Measurements from ENCODE around the gene HOXB4.

Gene HOXB4

GRCh38 chr17:48623583-48623982 is 45.4 kb upstream of the HOXB4 start:
- no peaks in the 10 kb centered on the region for H3K79me2 ChIP-seq (ENCODE audit: low read length)
- H3K4me3 ChIP-seq (ENCODE audit: low read length) = no peak overlapping the region
- no peaks in the 10 kb centered on the region for H3K36me3 ChIP-seq (replicated peaks; ENCODE audit: insufficient read depth, low read length)
- H3K27ac ChIP-seq (ENCODE audit: low read length) = no peak overlapping the region
- no peaks in the 10 kb centered on the region for H3F3A ChIP-seq (ENCODE audit: insufficient read depth, low read length)
- H3K9ac ChIP-seq (ENCODE audit: low read length) = no peak overlapping the region
- H3K4me1 ChIP-seq (ENCODE audit: low read length) = no peaks in the 10 kb centered on the region
- H3K9me3 ChIP-seq (replicated peaks; ENCODE audit: insufficient read depth, low read length) = no peaks in the 10 kb centered on the region
- no peaks in the 10 kb centered on the region for H4K20me1 ChIP-seq (ENCODE audit: insufficient read depth, low read length)
- no peak for DNase-seq
- H3K27me3 ChIP-seq (replicated peaks; ENCODE audit: insufficient read depth, low read length) = peaks cover 92% of the 10 kb centered on the region
- H3K9me2 ChIP-seq (replicated peaks; ENCODE audit: insufficient read depth, low read length) = no peaks in the 10 kb centered on the region
- no peak overlapping the region for H3K4me2 ChIP-seq (ENCODE audit: low read depth, low read length)
- TF ChIP-seq EZH2phosphoT487 (IDR thresholded peaks at IDR 0.05; ENCODE audit: low read length) (no peak), CTCF (IDR thresholded peaks at IDR 0.05; ENCODE audit: low read length) (no peak), EZH2 (optimal IDR thresholded peaks at IDR 0.05; ENCODE audit: low read depth, low read length) (no peak)
- no peak overlapping the region for H2AFZ ChIP-seq (ENCODE audit: low read length)

- Histone ChIP-seq H3K4me1 (ENCODE audit: low read length) (no peaks in the 10 kb centered on the region), H3K27ac (ENCODE audit: low read length) (no peak overlapping the region), H3F3A (ENCODE audit: insufficient read depth, low read length) (no peaks in the 10 kb centered on the region), H3K4me2 (ENCODE audit: low read depth, low read length) (no peak overlapping the region), H3K36me3 (replicated peaks; ENCODE audit: insufficient read depth, low read length) (no peaks in the 10 kb centered on the region), H2AFZ (ENCODE audit: low read length) (no peak overlapping the region), H3K9ac (ENCODE audit: low read length) (no peak overlapping the region), H3K27me3 (replicated peaks; ENCODE audit: insufficient read depth, low read length) (peaks cover 91% of the 10 kb centered on the region), H3K79me2 (ENCODE audit: low read length) (no peaks in the 10 kb centered on the region), H3K4me3 (ENCODE audit: low read length) (no peak overlapping the region), H3K9me2 (replicated peaks; ENCODE audit: insufficient read depth, low read length) (no peaks in the 10 kb centered on the region), H4K20me1 (ENCODE audit: insufficient read depth, low read length) (no peaks in the 10 kb centered on the region), H3K9me3 (replicated peaks; ENCODE audit: insufficient read depth, low read length) (no peaks in the 10 kb centered on the region)
- no peak for DNase-seq
- TF ChIP-seq CTCF (IDR thresholded peaks at IDR 0.05; ENCODE audit: low read length) = no peak
- no peak for TF ChIP-seq EZH2phosphoT487 (IDR thresholded peaks at IDR 0.05; ENCODE audit: low read length)
- TF ChIP-seq EZH2 (optimal IDR thresholded peaks at IDR 0.05; ENCODE audit: low read depth, low read length) = no peak
These were observed 44.7 kb upstream of the HOXB4 start for GRCh38 chr17:48622857-48623256.

DNA sequence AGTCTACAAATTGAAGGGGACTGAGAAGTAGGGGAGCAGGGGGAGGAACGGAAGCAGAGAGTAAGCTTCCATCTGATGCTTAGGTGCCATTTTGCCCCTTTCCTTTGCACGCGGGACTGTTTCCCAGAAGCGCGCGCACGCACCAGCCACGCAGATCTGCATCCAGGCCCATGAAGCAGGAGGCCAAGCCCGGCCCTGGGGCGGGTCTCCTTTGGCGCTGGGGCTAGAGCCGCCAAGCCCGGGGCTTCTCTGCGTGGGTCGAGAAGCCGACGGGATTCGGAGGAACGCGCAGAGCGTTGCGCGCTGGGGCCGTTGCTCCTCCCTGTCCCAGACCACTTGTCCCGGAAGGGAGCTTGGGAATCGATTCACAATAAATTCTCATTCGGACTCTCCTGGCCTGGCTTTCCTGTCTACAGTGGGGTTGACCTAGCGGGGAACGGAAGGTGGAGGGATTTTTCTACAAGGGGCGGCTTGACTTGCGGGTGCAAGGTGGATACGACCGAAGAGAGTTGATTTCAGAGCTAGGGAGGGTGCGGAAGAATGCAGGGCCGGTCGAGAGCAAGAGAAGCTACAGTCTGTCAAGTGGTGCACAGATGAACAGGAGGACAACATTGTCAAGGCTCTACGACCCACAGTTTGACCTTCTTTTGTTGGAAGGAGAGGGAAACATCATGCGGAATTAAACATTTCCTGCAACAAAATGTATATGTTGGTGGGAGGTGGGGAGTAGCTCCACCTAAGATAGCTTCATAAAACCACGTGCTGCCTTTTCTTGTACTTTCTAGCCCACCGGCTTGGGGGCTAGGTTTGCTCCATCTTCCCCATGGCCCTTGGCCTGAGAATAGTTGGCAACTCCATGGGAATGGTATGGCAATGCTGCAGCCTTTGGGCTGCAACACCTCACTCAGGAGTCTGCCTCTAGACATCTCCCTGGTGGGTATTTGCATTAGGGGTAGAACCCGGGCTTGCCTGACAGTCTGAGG is 43.6 kb upstream of the HOXB4 start:
- H3F3A ChIP-seq (ENCODE audit: insufficient read depth, low read length) = no peaks in the 10 kb centered on the region
- no peak overlapping the region for H3K4me2 ChIP-seq (ENCODE audit: low read depth, low read length)
- H3K27me3 ChIP-seq (replicated peaks; ENCODE audit: insufficient read depth, low read length) = peaks cover 91% of the 10 kb centered on the region
- H3K36me3 ChIP-seq (replicated peaks; ENCODE audit: insufficient read depth, low read length) = no peaks in the 10 kb centered on the region
- no peaks in the 10 kb centered on the region for H3K9me2 ChIP-seq (replicated peaks; ENCODE audit: insufficient read depth, low read length)
- no peak overlapping the region for H3K9ac ChIP-seq (ENCODE audit: low read length)
- H3K79me2 ChIP-seq (ENCODE audit: low read length) = no peaks in the 10 kb centered on the region
- H4K20me1 ChIP-seq (ENCODE audit: insufficient read depth, low read length) = no peaks in the 10 kb centered on the region
- no peak overlapping the region for H3K4me3 ChIP-seq (ENCODE audit: low read length)
- H2AFZ ChIP-seq (ENCODE audit: low read length) = no peak overlapping the region
- no peak overlapping the region for H3K27ac ChIP-seq (ENCODE audit: low read length)
- no peaks in the 10 kb centered on the region for H3K4me1 ChIP-seq (ENCODE audit: low read length)
- TF ChIP-seq EZH2 (optimal IDR thresholded peaks at IDR 0.05; ENCODE audit: low read depth, low read length) (no peak), CTCF (IDR thresholded peaks at IDR 0.05; ENCODE audit: low read length) (no peak), EZH2phosphoT487 (IDR thresholded peaks at IDR 0.05; ENCODE audit: low read length) (no peak)
- DNase-seq = no peak
- H3K9me3 ChIP-seq (replicated peaks; ENCODE audit: insufficient read depth, low read length) = no peaks in the 10 kb centered on the region

All from MM.1S (cell line).